BE2C (cell line): ENCODE results near the gene FAH.

Source experiments
- DNase-seq: peaks from one replicate; pipeline ENCODE4 v3.0.0-alpha.2; 2020
- H3K27me3 ChIP-seq: fragments of 250-450 bp; sonication (Bioruptor Pico); 2 replicates; pipeline ENCODE4 v1.5.1; 2020; ENCODE audit warnings: mild to moderate bottlenecking
- H3K36me3 ChIP-seq: fragments of 250-450 bp; sonication (Bioruptor Pico); 2 replicates; pipeline ENCODE4 v1.5.1; 2020; ENCODE audit warnings: mild to moderate bottlenecking
- H3K4me1 ChIP-seq: fragments of 250-450 bp; sonication (Bioruptor Pico); 2 replicates; pipeline ENCODE4 v1.5.1; 2020
- H3K4me3 ChIP-seq: 2 replicates; pipeline ENCODE4 v1.5.1; 2011; ENCODE audit warnings: low read depth, low read length
- H3K9me3 ChIP-seq: fragments of 250-450 bp; sonication (Bioruptor Pico); 2 replicates; pipeline ENCODE4 v1.5.1; 2020
- CTCF ChIP-seq: IDR thresholded peaks from 2 replicates; pipeline ENCODE4 v1.5.1; 2012; ENCODE audit warnings: mild to moderate bottlenecking, low read depth, low read length

Gene FAH

GRCh38 chr15:80214910-80215309 lies 62.1 kb downstream of the FAH start:
- Histone ChIP-seq H3K4me1 (no peaks in the 10 kb centered on the region), H3K36me3 (no peaks in the 10 kb centered on the region), H3K27me3 (peaks cover 6% of the 10 kb centered on the region), H3K4me3 (no peak overlapping the region), H3K9me3 (no peaks in the 10 kb centered on the region)
- no peak for DNase-seq
- no peak for TF ChIP-seq CTCF

- Histone ChIP-seq H3K9me3 (no peaks in the 10 kb centered on the region), H3K4me3 (no peak overlapping the region), H3K4me1 (no peaks in the 10 kb centered on the region), H3K27me3 (peaks cover 6% of the 10 kb centered on the region), H3K36me3 (no peaks in the 10 kb centered on the region)
- no peak for DNase-seq
- TF ChIP-seq CTCF, result no peak
Measured at GRCh38 chr15:80216141-80216540, 63.3 kb downstream of the FAH start.

- no peak for TF ChIP-seq CTCF
- no peaks in the 10 kb centered on the region for H3K9me3 ChIP-seq
- no peaks in the 10 kb centered on the region for H3K36me3 ChIP-seq
- no peak for DNase-seq
- no peaks in the 10 kb centered on the region for H3K4me1 ChIP-seq
- no peak overlapping the region for H3K4me3 ChIP-seq
- peaks cover 6% of the 10 kb centered on the region for H3K27me3 ChIP-seq
Measured at GRCh38 chr15:80216911-80217310, 64.1 kb downstream of the FAH start.

- Histone ChIP-seq H3K4me3 (no peak overlapping the region), H3K4me1 (no peaks in the 10 kb centered on the region), H3K9me3 (no peaks in the 10 kb centered on the region), H3K36me3 (no peaks in the 10 kb centered on the region), H3K27me3 (peaks cover 6% of the 10 kb centered on the region)
- TF ChIP-seq CTCF, result no peak
- no peak for DNase-seq
Measured at GRCh38 chr15:80217327-80217900, 64.6 kb downstream of the FAH start.

GRCh38 chr15:80219955-80220354 lies 67.2 kb downstream of the FAH start:
- DNase-seq, result no peak
- no peak for TF ChIP-seq CTCF
- H3K36me3 ChIP-seq, result no peaks in the 10 kb centered on the region
- H3K4me3 ChIP-seq, result no peak overlapping the region
- peaks cover 6% of the 10 kb centered on the region for H3K27me3 ChIP-seq
- no peaks in the 10 kb centered on the region for H3K4me1 ChIP-seq
- no peaks in the 10 kb centered on the region for H3K9me3 ChIP-seq

GRCh38 chr15:80228959-80229610 lies 76.3 kb downstream of the FAH start:
- H3K27me3 ChIP-seq, result peaks cover 52% of the 10 kb centered on the region
- no peak for DNase-seq
- TF ChIP-seq CTCF, result no peak
- H3K36me3 ChIP-seq, result no peaks in the 10 kb centered on the region
- no peaks in the 10 kb centered on the region for H3K9me3 ChIP-seq
- H3K4me1 ChIP-seq, result no peaks in the 10 kb centered on the region
- H3K4me3 ChIP-seq, result no peak overlapping the region
